GM19238 (cell line): ENCODE results near the gene CCDC92.

Experiments
- DNase-seq: peaks from one replicate; pipeline ENCODE4 v3.0.0; 2011; ENCODE audit warnings: low spot score; ENCODE audit not compliant: insufficient read length

The CCDC92 gene

GRCh38 chr12:123976227-123976826 is 3.7 kb upstream of the CCDC92 start:
- no peak for DNase-seq

GRCh38 chr12:123973552-123974341 is 1.1 kb upstream of the CCDC92 start:
- no peak for DNase-seq

GRCh38 chr12:123971770-123972456 is 718 bp downstream of the CCDC92 start:
- DNase-seq = peak; percentile 16

GRCh38 chr12:123971449-123971769 is 1.2 kb downstream of the CCDC92 start:
- no peak for DNase-seq

DNA sequence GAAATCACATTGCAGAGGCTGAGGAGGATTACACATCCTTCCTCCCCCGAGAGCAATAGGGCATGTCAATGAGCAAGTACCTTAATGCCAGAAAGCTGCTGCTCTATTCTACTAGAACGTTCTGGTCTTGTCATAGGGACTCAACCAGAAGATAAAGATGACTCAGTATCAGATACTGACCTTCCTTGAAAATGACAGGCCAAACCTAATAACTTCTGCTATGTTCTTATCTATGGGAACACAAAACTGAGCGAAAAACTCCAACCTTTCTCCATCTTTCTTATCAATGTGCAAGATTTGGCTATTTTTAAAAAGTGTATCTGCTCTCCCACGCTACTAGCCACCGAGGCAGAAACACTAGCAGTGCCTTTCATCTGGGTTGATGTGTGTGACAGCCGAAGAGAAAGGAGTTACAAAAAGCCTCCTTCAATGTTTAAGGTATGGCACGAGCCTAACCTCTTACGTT is 5.5 kb downstream of the CCDC92 start:
- DNase-seq = no peak

DNA sequence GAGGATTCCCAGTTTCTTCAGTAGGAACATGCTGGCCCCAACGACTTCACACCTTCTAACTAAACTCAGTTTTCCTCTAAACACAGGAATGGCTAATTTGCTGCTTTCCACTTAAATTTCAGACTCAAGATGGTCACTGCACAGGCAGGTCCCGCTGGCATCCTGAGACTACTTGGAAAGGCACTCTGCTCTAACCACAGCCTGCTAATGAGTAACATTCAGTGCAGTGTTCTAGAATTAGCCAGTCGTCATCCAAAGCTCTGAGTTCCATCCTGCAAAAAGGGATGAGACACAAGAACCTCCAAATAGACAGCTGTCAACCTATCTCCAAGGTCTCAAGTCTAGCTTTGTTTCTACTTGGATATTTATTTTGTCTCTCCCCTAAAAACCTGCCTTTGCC is 6.0 kb downstream of the CCDC92 start:
- DNase-seq = no peak

DNA sequence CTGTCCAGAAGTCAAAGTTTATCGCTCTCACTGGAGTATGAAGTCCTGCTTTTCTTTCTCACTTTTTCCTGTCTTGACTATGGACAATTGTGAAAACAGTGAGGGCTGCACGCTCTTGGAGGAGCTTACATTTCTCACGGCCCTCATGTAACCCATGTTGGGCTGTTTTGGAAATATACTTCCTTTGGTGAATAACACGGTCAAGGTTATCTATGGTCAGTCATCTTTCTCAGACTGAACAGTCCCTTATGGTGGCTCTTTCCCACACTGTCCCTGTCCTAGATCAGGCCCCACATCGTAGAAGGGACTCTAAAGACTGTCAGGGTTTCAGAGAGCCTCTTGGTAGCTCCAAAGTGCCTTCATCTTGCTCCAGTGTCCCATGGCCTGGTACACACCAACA is 7.2 kb downstream of the CCDC92 start:
- no peak for DNase-seq

DNA sequence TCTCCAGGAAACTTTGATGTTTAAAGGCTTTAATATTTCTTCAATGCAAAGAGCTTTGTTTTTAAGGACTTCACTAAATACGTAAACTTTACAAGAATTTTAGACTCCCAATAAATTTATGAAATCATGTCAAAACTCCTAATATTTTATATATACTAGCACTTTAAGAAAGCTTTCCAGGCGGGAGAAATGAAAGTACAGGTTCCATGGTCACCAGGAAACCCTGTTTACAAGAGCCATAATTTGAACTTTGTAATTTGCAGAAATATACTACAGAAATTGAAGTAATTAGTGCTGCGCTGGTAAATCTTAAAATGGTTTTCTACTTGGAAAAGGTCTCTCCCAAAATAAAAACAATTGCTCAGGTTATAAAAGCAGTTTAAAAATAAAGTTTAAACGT is 8.8 kb downstream of the CCDC92 start:
- DNase-seq = no peak

DNA sequence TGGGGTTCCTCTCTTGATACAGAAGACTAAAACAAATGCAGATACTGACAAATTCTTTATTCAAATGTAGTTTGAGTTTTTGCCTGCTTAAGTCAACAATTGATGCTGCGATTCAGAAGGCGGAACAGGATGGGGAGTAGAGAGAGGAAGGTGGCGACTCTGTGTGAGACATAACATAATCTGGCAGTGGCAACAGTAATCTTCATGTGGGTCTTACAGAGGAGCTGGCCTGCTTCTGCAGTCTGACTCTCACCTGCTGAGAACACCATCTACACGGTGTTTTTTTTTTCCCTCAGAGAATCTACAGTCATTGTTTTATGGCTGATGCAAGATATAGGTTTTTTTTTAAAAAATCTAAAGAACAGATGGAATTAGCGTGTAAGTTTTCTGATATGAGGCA is 10.1 kb downstream of the CCDC92 start:
- DNase-seq = no peak

DNA sequence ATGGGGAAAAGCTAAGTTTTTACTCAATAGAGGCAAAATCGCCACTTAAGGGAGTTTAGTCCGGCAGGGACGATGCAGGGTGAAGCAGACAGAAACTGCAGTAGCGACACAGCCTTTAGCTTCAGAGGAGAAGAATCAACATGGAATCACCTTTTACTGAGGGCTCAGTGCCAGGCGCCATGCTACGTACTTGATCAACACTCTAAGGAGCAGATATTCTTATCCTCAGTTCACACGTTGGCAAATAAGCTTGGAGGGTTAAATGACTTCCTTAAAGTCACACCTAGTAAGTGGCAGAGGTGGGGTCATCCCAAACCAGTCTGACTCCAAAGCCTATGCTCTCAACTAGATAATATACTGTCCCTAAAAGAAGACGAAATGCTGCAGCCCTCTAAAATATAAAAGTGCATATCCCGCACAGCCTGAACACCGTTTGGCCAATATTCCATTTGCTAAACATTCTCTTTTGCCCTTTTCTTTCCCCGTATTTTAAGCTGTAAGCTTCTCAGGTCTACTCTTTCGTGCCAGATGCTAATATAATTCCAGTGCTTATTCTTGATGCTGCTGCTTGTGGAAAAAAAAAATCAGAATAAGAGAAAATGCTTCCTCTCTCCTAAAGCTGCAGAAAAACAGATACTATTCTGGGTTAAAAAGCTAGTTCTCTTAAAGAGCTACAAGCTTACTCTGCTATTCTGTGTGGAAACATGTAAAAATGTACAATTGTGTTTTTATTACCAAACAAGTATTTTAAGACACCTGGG is 10.9 kb downstream of the CCDC92 start:
- no peak for DNase-seq

- DNase-seq = no peak
Observed at GRCh38 chr12:123960856-123961255, 11.8 kb downstream of the CCDC92 start.

- no peak for DNase-seq
Observed at GRCh38 chr12:123960029-123960735, 12.4 kb downstream of the CCDC92 start.

- DNase-seq = no peak
Observed at GRCh38 chr12:123958876-123959275, 13.8 kb downstream of the CCDC92 start.

DNA sequence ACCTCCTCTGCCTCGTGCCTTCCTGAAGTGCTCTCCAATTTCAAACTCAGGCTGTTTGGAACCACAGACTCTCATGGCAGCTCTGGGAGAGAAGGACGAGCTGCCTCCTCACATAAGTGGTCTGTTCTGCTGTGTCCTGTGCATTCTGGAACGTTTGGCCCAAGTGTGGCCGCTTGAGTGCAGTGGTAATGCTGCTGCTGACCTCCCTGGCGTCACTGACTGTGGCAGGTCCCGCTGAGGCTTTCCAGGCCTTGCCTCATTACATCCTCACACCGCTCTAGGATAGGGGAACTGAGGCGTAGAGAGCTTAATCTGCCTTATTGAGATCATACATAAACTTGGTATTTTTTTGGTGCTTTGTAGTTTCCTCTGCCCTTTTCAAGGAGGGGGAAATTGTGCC is 14.2 kb downstream of the CCDC92 start:
- no peak for DNase-seq

GRCh38 chr12:123957196-123957595 is 15.4 kb downstream of the CCDC92 start:
- no peak for DNase-seq

- no peak for DNase-seq
Observed at GRCh38 chr12:123956249-123956648, 16.4 kb downstream of the CCDC92 start.

DNA sequence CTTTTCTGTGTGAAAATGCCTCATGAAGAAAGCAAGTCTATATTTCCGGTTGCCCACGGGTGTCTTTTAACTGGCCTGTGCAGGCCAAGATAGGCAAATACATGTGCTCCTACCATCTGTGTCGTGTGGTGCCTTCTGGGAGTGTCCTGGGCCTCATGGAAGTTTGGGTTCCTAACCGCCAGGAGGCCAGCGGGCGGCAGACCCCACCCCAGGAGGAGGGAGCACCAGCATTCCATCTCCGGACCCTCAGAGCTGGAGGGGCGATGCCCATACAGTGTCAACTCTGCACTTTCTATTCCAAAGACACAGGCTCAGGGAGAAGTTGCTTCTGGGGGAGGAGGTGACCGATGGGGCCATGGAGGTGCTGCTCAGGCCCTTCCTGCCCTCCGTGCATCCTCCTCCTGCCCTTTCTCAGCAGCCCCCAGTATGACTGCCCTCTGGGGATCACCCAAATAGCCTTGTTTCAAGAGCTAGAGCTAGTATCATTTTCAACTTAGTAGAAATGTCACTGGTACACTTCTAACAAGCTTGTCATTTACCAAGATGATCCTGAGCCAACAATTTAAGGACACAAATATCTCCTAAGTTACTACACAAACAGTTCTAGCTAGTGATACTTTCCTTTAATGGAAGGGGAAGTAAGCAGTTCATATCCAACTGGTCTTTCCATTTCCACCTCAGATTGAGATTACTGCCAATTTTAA is 17.8 kb downstream of the CCDC92 start:
- DNase-seq = no peak

DNA sequence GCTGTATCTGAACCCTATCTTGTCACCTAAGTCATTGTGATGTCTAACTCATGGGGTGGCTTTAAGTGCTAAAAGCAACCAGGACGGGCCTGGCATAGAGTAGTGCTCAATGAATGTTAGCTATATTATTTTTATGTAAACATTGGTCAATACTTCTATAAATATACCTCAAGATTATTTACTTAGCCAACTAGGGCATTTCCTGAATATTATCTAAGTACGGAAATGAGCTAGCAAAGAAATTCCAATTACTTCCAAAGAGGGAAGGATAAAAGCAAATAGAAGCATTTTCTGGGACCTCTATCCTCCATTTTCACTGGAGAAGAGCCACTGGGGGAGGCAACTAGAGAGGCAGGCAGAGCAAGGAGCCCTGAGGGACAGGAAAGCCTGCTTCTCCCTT is 20.6 kb downstream of the CCDC92 start:
- no peak for DNase-seq

- no peak for DNase-seq
Observed at GRCh38 chr12:123951467-123951866, 21.2 kb downstream of the CCDC92 start.

DNA sequence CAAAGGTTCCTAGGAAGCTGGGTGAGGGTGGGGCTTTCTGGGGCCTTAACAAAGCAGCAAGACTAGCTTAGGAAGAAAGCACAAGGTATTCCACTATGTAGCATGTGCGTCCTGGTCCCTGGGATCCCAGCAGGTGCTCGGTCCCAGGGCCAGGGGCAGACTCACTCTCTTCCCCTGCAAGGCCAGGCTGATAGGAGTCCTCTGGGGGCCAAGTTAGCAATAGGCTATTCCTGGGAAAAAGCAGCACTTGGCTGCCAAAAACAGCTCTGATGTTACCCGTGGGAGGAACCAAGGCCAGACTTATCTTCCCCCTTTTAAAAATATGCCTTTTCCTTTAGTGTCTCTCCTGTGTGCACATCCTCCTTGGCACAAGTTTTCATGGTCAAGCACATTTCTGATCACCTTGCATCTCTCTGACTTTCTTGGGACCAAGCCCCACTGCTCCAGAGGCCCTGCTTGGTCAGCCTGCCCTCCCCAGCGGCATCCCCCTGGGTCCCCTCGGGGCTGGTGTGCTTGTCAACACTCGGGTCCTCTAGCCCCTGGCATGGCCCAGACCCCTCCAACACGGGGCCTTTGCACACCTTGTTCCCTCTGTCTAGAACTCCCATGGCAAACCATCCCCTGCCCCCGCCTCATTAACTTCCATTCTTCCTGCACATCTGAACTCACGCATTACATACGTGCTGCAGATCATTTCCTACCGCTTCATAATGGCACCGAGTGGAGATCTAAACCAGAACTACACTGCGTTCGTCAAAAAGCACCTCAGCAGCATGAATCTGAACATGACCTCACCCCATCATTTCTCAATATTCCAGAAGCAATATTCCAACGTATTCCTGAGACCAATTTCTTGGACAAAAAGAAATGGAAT is 21.9 kb downstream of the CCDC92 start:
- DNase-seq = no peak
